Activated CD4-positive, alpha-beta T cell treated with anti-CD3 and anti-CD28 coated beads, Interleukin-10, Interleukin-2, amounts not matched to agents 100 ng/mL and 50 ng/mL, durations not matched to agents 16 hours and 8 hours (primary cell): ENCODE measurements around the gene TXNDC8.
"Not testable (repeated sequence)": the region's sequence is repeated elsewhere in the genome, so short reads cannot be mapped to it uniquely, and the experiment has no call there.

Experiments
- DNase-seq: peaks from one replicate; pipeline ENCODE4 v3.0.0-alpha.2; 2020

Gene TXNDC8

GRCh38 chr9:110323818-110324217 lies 13.8 kb downstream of the TXNDC8 start:
- DNase-seq = no peak

GRCh38 chr9:110320651-110321445 lies 16.8 kb downstream of the TXNDC8 start:
- no peak for DNase-seq

- no peak for DNase-seq
Measured at GRCh38 chr9:110319781-110320492, 17.7 kb downstream of the TXNDC8 start.

- no peak for DNase-seq
Measured at GRCh38 chr9:110317911-110318310, 19.8 kb downstream of the TXNDC8 start.

- no peak for DNase-seq
Measured at GRCh38 chr9:110316261-110317075, 21.2 kb downstream of the TXNDC8 start.

GRCh38 chr9:110311978-110312377 lies 25.7 kb downstream of the TXNDC8 start:
- not testable (repeated sequence) for DNase-seq

GRCh38 chr9:110309681-110310080 lies 28.0 kb downstream of the TXNDC8 start:
- no peak for DNase-seq

- no peak for DNase-seq
Measured at GRCh38 chr9:110308633-110309038, 29.0 kb downstream of the TXNDC8 start.

GRCh38 chr9:110307191-110307590 lies 30.5 kb downstream of the TXNDC8 start:
- no peak for DNase-seq

- DNase-seq = no peak
Measured at GRCh38 chr9:110303133-110303532, 34.5 kb downstream of the TXNDC8 start.

- DNase-seq = no peak
Measured at GRCh38 chr9:110298043-110298605, 39.5 kb downstream of the TXNDC8 start.

- no peak for DNase-seq
Measured at GRCh38 chr9:110293248-110293647, 44.4 kb downstream of the TXNDC8 start.

- DNase-seq = no peak
Measured at GRCh38 chr9:110291921-110292557, 45.6 kb downstream of the TXNDC8 start.

- no peak for DNase-seq
Measured at GRCh38 chr9:110290001-110290400, 47.7 kb downstream of the TXNDC8 start.

- no peak for DNase-seq
Measured at GRCh38 chr9:110288503-110288902, 49.2 kb downstream of the TXNDC8 start.

GRCh38 chr9:110287289-110287680 lies 50.4 kb downstream of the TXNDC8 start:
- no peak for DNase-seq

- no peak for DNase-seq
Measured at GRCh38 chr9:110284211-110284844, 53.3 kb downstream of the TXNDC8 start.

- DNase-seq = no peak
Measured at GRCh38 chr9:110283751-110284150, 53.9 kb downstream of the TXNDC8 start.

- no peak for DNase-seq
Measured at GRCh38 chr9:110282739-110283081, 55.0 kb downstream of the TXNDC8 start.

- no peak for DNase-seq
Measured at GRCh38 chr9:110282018-110282738, 55.5 kb downstream of the TXNDC8 start.

GRCh38 chr9:110278080-110278707 lies 59.5 kb downstream of the TXNDC8 start:
- DNase-seq = no peak
